Measurements from ENCODE around the gene PLEKHJ1. TPM values are rescaled to one million over a fixed set of nuclear protein-coding genes. Genes with fewer than 3 reads are reported as not detected.

The PLEKHJ1 gene
- total and polyA plus RNA-seq, 8 donors = 34.3 to 101 (median 43.7) TPM

GRCh38 chr19:2231621-2232221 is 4.4 kb downstream of the PLEKHJ1 start:
- H3K4me1 ChIP-seq = peaks cover 0 to 8% (median 7%) of the 10 kb centered on the region in 3 donors
- peaks cover 3 to 51% (median 6%) of the 10 kb centered on the region in 3 donors for H3K36me3 ChIP-seq
- no peaks in the 10 kb centered on the region for H3K27me3 ChIP-seq
- 81 to 82% methylated on average over 21 of the region's 21 CpGs for WGBS, 2 donors
- H3K4me3 ChIP-seq = no peak overlapping the region
- FAIRE-seq (no peak), ATAC-seq (no peak), DNase-seq (no peak)
- TF ChIP-seq, protein P1, sequence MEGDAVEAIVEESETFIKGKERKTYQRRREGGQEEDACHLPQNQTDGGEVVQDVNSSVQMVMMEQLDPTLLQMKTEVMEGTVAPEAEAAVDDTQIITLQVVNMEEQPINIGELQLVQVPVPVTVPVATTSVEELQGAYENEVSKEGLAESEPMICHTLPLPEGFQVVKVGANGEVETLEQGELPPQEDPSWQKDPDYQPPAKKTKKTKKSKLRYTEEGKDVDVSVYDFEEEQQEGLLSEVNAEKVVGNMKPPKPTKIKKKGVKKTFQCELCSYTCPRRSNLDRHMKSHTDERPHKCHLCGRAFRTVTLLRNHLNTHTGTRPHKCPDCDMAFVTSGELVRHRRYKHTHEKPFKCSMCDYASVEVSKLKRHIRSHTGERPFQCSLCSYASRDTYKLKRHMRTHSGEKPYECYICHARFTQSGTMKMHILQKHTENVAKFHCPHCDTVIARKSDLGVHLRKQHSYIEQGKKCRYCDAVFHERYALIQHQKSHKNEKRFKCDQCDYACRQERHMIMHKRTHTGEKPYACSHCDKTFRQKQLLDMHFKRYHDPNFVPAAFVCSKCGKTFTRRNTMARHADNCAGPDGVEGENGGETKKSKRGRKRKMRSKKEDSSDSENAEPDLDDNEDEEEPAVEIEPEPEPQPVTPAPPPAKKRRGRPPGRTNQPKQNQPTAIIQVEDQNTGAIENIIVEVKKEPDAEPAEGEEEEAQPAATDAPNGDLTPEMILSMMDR (IDR thresholded peaks at IDR 0.05) = no peak
- intact Hi-C loops (cut with DNase I) = loop anchor here in 1 of 3 donors (10.0 kb wide), 1 partner anchor 77 kb away; the partner anchor contains the start of gene AP3D1
- H3K27ac ChIP-seq = no peak overlapping the region
- no peaks in the 10 kb centered on the region for H3K9me3 ChIP-seq

DNA sequence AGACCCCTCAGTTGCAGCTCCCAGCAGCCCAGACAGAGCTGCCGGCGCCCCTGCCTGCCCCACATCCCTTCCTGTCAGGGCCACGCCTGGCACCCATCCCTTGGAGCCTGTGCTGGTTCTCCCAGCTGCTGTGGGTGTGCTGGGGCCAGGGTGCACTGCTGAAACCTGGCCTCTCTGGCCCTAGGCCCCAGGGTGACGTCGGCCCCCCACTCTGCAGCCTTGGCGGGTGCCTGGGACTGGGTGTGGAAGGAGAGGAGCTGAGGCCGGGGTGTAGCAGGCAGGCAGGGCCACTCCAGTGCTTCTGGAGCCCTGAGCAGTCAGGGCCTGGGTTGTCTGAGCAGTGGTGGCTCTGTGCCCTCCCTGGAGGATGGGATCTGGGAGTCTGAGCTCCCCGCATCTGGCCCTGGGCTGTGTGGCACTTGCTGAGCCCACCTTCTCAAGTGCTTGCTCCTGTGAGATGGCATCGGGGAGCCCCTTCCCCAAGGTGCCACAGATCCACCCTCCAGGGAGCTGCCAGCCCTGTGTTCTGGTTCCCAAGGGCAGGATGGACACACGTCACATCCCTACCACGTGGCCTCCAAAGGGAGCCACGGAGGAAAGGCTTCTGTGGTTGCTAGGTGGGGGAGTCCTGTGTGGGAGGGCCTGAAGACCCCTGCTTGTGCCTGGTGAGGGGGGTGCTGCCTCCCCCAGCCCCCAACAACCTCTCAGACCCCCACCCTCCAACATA is 5.2 kb downstream of the PLEKHJ1 start:
- Histone ChIP-seq H3K4me3 (no peak overlapping the region), H3K36me3 (peaks cover 4 to 58% (median 6%) of the 10 kb centered on the region in 3 donors), H3K9me3 (no peaks in the 10 kb centered on the region), H3K4me1 (peaks cover 0 to 8% (median 7%) of the 10 kb centered on the region in 3 donors), H3K27ac (no peak overlapping the region), H3K27me3 (no peaks in the 10 kb centered on the region)
- FAIRE-seq (no peak), DNase-seq (no peak), ATAC-seq (no peak)
- TF ChIP-seq, protein P1 (IDR thresholded peaks at IDR 0.05) = no peak
- WGBS, 2 donors = 74 to 80% methylated on average over 12 of the region's 12 CpGs
- intact Hi-C loops (cut with DNase I) = loop anchor here in 1 of 3 donors (10.0 kb wide), 1 partner anchor 76 kb away; the partner anchor contains the start of gene AP3D1

DNA sequence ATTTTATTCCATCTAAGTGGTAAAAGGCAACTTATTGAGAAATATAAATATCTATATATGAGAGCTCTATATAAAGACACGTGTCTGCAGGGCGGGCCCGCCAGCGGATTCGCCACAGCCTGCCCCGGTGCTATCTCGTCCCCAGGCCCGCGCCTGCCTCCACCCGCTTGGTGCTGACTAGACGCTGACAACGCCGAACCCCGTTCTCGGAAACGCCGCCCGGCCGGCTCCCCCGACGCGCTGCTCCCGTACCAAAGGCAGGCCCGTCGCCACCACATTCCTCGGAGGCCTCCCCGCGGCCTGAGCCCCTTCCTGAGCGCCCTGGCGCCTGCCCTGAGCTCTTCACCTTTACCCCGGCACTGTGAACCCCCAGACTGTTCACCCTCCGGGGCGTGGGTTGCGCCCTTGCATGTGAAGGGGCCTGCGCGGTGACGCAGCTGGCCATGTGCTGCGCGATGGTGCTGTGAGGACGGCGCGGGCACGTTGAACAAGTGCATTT is 6.0 kb downstream of the PLEKHJ1 start:
- 94% methylated on average over 43 of the region's 43 CpGs for WGBS, 2 donors
- Histone ChIP-seq H3K4me3 (no peak overlapping the region), H3K27ac (no peak overlapping the region), H3K4me1 (peaks cover 0 to 7% (median 7%) of the 10 kb centered on the region in 3 donors), H3K9me3 (no peaks in the 10 kb centered on the region), H3K27me3 (no peaks in the 10 kb centered on the region), H3K36me3 (peaks cover 4 to 65% (median 6%) of the 10 kb centered on the region in 3 donors)
- no peak for FAIRE-seq
- ATAC-seq = no peak
- TF ChIP-seq, protein P1 (IDR thresholded peaks at IDR 0.05) = no peak
- intact Hi-C loops (cut with DNase I) = loop anchor here in 1 of 3 donors (10.0 kb wide), 1 partner anchor 75 kb away; the partner anchor contains the start of gene AP3D1
- DNase-seq = no peak

- peaks cover 0 to 1% (median 0%) of the 10 kb centered on the region in 3 donors for H3K4me1 ChIP-seq
- ATAC-seq = no peak
- H3K4me3 ChIP-seq = no peak overlapping the region
- DNase-seq = no peak
- no peaks in the 10 kb centered on the region for H3K9me3 ChIP-seq
- peaks cover 4 to 69% (median 6%) of the 10 kb centered on the region in 3 donors for H3K36me3 ChIP-seq
- intact Hi-C loops (cut with DNase I) = loop anchor here in 2 of 3 donors (10.0 kb wide), 2 partner anchors 55 to 75 kb away; partner anchors contain the start of gene AP3D1 (in 1 of the 2)
- 90 to 91% methylated on average over 42 to 45 of the region's 45 CpGs for WGBS, 2 donors
- TF ChIP-seq, protein P1 (IDR thresholded peaks at IDR 0.05) = no peak
- no peak overlapping the region for H3K27ac ChIP-seq
- no peak for FAIRE-seq
- no peaks in the 10 kb centered on the region for H3K27me3 ChIP-seq
Measured at GRCh38 chr19:2229103-2230032, 6.8 kb downstream of the PLEKHJ1 start.

All from pancreas (tissue), 10 donors.